Thoracic aorta (tissue), 2 donors: ENCODE measurements around the gene MAML2. TPM values are rescaled to one million over a fixed set of nuclear protein-coding genes. Genes with fewer than 3 reads are reported as not detected.

Source experiments
- ATAC-seq: fragments of 150-250 bp; one replicate; pipeline ENCODE4 v1.8.0; 2017; ENCODE audit warnings: low read depth; ENCODE audit not compliant: insufficient number of reproducible peaks, low FRiP score
- DNase-seq: peaks from one replicate; pipeline ENCODE4 v3.0.0-alpha.2; 2020; ENCODE audit warnings: low spot score
- H3K27ac ChIP-seq, 2 donors: fragments of 200-600 bp; sonication (generic); 1 replicate in 1 of 2; 2 replicates in 1 of 2; pipeline ENCODE4 v1.5.1; 2016; ENCODE audit warnings: mild to moderate bottlenecking in 2 of 2, moderate library complexity in 2 of 2
- H3K27me3 ChIP-seq: fragments of 200-600 bp; sonication (generic); replicated peaks from 2 replicates; pipeline ENCODE4 v1.6.0; 2016; ENCODE audit warnings: mild to moderate bottlenecking; ENCODE audit not compliant: insufficient read depth
- H3K36me3 ChIP-seq: fragments of 200-600 bp; sonication (generic); one replicate; pipeline ENCODE4 v1.5.1; 2016
- H3K4me1 ChIP-seq, 2 donors: fragments of 200-600 bp; sonication (generic); 1 replicate in 1 of 2; 2 replicates in 1 of 2; pipeline versions ENCODE4 v1.5.1 to v1.6.0; 2016; ENCODE audit warnings: low read depth in 2 of 2, mild to moderate bottlenecking in 1 of 2; ENCODE audit not compliant: control insufficient read depth in 1 of 2
- H3K4me3 ChIP-seq: fragments of 200-600 bp; sonication (generic); 2 replicates; pipeline ENCODE4 v1.5.1; 2016; ENCODE audit warnings: mild to moderate bottlenecking
- H3K9me3 ChIP-seq: fragments of 200-600 bp; sonication (generic); 2 replicates; pipeline ENCODE4 v1.5.1; 2016
- total RNA-seq, 2 donors: library from RNA; depleted of rRNA; stranded (reverse); fragments of >200 nt; gene quantifications; one replicate each; pipeline versions ENCODE4 v1.1.0 to v1.2.3, GENCODE V29; 2016
- TF ChIP-seq, protein P1 (sequence below): fragments of 200-600 bp; sonication (generic); IDR thresholded peaks from one replicate; pipeline ENCODE4 v1.5.1; 2019; ENCODE audit warnings: antibody characterized with exemption

Gene MAML2
- total RNA-seq, 2 donors from 2014 or later: 23.4 to 29.6 TPM

DNA sequence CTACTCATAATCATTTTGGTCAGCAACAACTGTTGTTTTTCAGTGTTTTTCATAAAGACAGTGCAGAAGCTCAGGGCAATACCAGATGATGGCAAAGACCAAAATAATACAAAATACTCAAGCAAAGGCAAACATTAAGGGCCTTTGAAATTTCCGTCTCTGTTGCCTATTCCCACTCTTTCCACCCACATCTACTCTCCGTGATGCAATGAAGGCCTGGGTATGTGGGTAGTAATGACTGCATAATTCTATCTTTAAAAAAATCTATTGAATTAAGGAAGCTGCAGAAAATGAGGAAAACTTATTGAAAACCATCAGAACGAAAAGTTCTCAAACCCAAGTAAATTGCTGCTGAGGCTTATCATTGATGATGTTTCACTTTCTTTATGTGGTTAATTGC, 203.3 kb downstream of the MAML2 start:
- Histone ChIP-seq H3K9me3 (no peaks in the 10 kb centered on the region), H3K4me3 (no peak overlapping the region), H3K27me3 (no peaks in the 10 kb centered on the region), H3K27ac (no peak overlapping the region), H3K4me1 (peaks cover 32 to 44% of the 10 kb centered on the region in 2 donors), H3K36me3 (no peaks in the 10 kb centered on the region)
- TF ChIP-seq, protein P1, sequence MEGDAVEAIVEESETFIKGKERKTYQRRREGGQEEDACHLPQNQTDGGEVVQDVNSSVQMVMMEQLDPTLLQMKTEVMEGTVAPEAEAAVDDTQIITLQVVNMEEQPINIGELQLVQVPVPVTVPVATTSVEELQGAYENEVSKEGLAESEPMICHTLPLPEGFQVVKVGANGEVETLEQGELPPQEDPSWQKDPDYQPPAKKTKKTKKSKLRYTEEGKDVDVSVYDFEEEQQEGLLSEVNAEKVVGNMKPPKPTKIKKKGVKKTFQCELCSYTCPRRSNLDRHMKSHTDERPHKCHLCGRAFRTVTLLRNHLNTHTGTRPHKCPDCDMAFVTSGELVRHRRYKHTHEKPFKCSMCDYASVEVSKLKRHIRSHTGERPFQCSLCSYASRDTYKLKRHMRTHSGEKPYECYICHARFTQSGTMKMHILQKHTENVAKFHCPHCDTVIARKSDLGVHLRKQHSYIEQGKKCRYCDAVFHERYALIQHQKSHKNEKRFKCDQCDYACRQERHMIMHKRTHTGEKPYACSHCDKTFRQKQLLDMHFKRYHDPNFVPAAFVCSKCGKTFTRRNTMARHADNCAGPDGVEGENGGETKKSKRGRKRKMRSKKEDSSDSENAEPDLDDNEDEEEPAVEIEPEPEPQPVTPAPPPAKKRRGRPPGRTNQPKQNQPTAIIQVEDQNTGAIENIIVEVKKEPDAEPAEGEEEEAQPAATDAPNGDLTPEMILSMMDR: no peak
- no peak for DNase-seq
- no peak for ATAC-seq

DNA sequence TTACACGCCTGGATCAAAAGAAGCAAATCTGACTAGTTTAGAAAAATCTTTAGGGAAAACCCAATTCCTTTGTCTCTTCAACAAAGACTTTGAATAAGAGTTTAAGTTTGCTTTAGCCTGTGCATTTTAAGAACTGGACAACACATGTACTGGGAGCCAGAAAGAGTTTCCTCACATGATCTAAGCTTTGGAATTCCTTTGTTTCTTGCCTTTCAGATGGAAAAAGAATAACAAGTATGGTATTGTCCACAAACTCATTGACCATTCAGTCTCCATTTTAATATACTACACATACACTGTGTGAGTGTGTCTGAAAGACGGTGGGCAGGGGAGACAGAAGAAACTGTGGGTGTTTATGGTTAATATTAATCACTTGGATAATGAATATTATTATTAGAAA, 205.6 kb downstream of the MAML2 start:
- ATAC-seq: no peak
- TF ChIP-seq, protein P1: no peak
- no peak for DNase-seq
- Histone ChIP-seq H3K27ac (no peak overlapping the region), H3K9me3 (no peaks in the 10 kb centered on the region), H3K27me3 (no peaks in the 10 kb centered on the region), H3K36me3 (no peaks in the 10 kb centered on the region), H3K4me1 (peaks cover 26 to 28% of the 10 kb centered on the region in 2 donors), H3K4me3 (no peak overlapping the region)

DNA sequence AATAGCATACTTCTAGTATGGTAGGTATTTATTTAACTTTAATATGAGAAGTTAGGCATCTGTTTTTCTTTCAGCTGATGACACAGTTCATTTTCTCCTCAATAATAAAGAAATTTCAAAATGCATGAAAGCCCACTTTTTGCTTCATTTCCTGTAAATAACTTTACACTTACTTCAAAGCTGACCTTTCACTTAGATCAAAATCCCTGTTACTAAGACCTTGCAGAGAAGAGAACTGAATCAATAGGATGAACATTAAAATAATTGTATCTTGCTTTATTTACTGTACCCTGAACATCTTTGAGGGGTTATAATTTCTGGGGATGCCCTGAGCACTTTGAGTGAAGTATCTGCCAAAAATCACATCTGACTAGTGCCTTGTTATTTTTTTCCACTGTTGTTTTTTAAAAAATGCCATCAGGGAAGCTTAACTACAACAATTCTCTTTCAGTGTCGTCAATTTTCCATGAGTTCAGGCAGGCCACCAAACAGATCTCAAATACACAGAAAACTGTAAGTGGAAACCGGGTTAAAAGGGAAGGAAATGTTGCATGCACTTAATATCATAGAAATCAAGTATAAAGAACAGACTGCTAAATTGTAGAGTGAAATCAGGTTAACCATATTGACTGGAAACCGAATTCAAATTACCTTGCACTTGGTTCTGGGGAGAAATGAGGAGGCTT, 206.2 kb downstream of the MAML2 start:
- Histone ChIP-seq H3K9me3 (no peaks in the 10 kb centered on the region), H3K4me3 (no peak overlapping the region), H3K27ac (no peak overlapping the region), H3K36me3 (no peaks in the 10 kb centered on the region), H3K4me1 (peaks cover 21 to 23% of the 10 kb centered on the region in 2 donors), H3K27me3 (no peaks in the 10 kb centered on the region)
- DNase-seq: no peak
- ATAC-seq: no peak
- TF ChIP-seq, protein P1: no peak

DNA sequence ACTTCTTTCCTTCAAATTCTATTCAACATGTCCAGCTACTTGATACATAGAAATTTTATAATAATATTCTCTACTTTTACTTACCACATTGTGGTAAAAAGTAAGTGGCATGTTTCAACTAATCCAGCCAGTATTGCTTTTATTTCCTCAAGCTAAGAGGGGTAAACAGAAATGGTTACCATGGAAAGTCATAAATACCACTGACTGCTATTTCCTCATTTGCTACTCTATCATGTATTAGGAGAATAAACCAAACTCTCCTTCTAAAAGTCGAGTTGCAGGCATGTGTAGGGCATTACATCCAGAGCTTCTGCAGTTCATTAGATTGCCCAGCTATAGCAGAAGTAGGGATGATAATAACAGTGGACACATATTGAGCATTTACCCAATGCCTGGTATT, 208.4 kb downstream of the MAML2 start:
- no peaks in the 10 kb centered on the region for H3K36me3 ChIP-seq
- H3K27me3 ChIP-seq: no peaks in the 10 kb centered on the region
- no peaks in the 10 kb centered on the region for H3K9me3 ChIP-seq
- no peak overlapping the region for H3K4me3 ChIP-seq
- no peak overlapping the region for H3K27ac ChIP-seq
- TF ChIP-seq, protein P1: no peak
- ATAC-seq (no peak), DNase-seq (no peak)
- H3K4me1 ChIP-seq: peaks cover 21 to 23% of the 10 kb centered on the region in 2 donors

DNA sequence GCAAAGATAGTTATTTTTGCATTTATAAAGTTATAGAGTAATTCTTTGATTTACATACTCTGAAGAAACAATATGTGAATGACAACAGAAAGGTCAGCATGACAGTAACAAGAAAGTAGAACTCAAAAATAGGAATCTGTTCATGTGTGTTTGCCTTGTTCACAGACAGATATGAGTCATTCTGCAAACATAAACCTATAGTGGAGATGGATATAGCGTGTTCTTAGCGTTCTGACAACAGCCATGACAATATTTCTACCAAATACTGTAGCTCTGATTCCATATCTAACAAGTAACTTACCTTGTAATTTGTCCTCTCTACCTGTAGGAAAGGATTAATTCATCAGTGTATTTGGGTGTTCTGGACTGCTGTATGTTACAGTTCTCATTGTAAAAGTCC, 210.6 kb downstream of the MAML2 start:
- DNase-seq: no peak
- H3K4me3 ChIP-seq: no peak overlapping the region
- ATAC-seq: no peak
- no peaks in the 10 kb centered on the region for H3K27me3 ChIP-seq
- peaks cover 21 to 22% of the 10 kb centered on the region in 2 donors for H3K4me1 ChIP-seq
- TF ChIP-seq, protein P1: no peak
- no peaks in the 10 kb centered on the region for H3K36me3 ChIP-seq
- no peak overlapping the region for H3K27ac ChIP-seq
- H3K9me3 ChIP-seq: no peaks in the 10 kb centered on the region
